Measurements from ENCODE around the gene HNMT. TPM values are rescaled to one million over a fixed set of nuclear protein-coding genes. Genes with fewer than 3 reads are reported as not detected.

HNMT gene
- total and polyA plus RNA-seq, 2 donors (not counting 1 experiment from before 2014, with no cell fraction given), result 0.24 TPM; not detected in 1

- Histone ChIP-seq H3K27ac (ENCODE audit: low read length in 2 of 2) (no peak overlapping the region), H3K36me3 (replicated peaks in 1 of 2; ENCODE audit: control extremely low read depth in 1 of 2, control insufficient read depth in 1 of 2, extremely low read depth in 1 of 2, insufficient read depth in 2 of 2, low read length in 1 of 2) (no peaks in the 10 kb centered on the region), H2AFZ (ENCODE audit: insufficient read depth, low read depth, low read length, poor library complexity, severe bottlenecking) (no peak overlapping the region), H3K79me2 (ENCODE audit: control insufficient read depth, insufficient read depth, low read length) (no peaks in the 10 kb centered on the region), H4K20me1 (ENCODE audit: control insufficient read depth, insufficient read depth, low read length, poor library complexity, severe bottlenecking) (no peaks in the 10 kb centered on the region), H3K27me3 (replicated peaks in 1 of 4; ENCODE audit: control extremely low read depth in 1 of 4, control insufficient read depth in 3 of 4, insufficient read depth in 4 of 4, low read length in 3 of 4) (no peaks in the 10 kb centered on the region), H3K4me2 (replicated peaks; ENCODE audit: low read depth, low read length, poor library complexity, severe bottlenecking) (no peak overlapping the region), H3K4me1 (ENCODE audit: control insufficient read depth in 2 of 2, insufficient read depth in 2 of 2, low read length in 2 of 2) (no peaks in the 10 kb centered on the region), H3K4me3 (ENCODE audit: control extremely low read depth in 1 of 5, extremely low read depth in 1 of 5, insufficient read depth in 1 of 5, low read depth in 2 of 5, low read length in 4 of 5) (no peak overlapping the region), H3K9me3 (ENCODE audit: control extremely low read depth in 1 of 3, control insufficient read depth in 2 of 3, insufficient read depth in 1 of 3, low read length in 2 of 3) (no peaks in the 10 kb centered on the region), H3K9ac (ENCODE audit: low read length) (no peak overlapping the region)
- CTCF ChIA-PET, result no interaction called here
- DNase-seq (no peak), ATAC-seq (ENCODE audit: low read depth) (no peak)
- H3K4me3 Mint-ChIP-seq, result no peak overlapping the region
- TF ChIP-seq EZH2 (IDR thresholded peaks at IDR 0.05; ENCODE audit: borderline replicate concordance, insufficient read depth, low read depth, low read length, poor library complexity, severe bottlenecking) (no peak), CTCF (IDR thresholded peaks at IDR 0.05) (no peak)
- POLR2A ChIA-PET, result no interaction called here
- no peaks in the 10 kb centered on the region for H3K4me1 Mint-ChIP-seq
- H3K27me3 Mint-ChIP-seq, result peaks cover 7% of the 10 kb centered on the region
- H3K27ac Mint-ChIP-seq, result no peak overlapping the region
- H3K9me3 Mint-ChIP-seq (ENCODE audit: insufficient read depth), result peaks cover 2% of the 10 kb centered on the region
- intact Hi-C loops (cut with micrococcal nuclease), result no loop called here
- 100% methylated on average over 1 of the region's 4 CpGs for WGBS (ENCODE audit: insufficient coverage)
These were observed 27.0 kb upstream of the HNMT start for GRCh38 chr2:137937246-137937645.

DNA sequence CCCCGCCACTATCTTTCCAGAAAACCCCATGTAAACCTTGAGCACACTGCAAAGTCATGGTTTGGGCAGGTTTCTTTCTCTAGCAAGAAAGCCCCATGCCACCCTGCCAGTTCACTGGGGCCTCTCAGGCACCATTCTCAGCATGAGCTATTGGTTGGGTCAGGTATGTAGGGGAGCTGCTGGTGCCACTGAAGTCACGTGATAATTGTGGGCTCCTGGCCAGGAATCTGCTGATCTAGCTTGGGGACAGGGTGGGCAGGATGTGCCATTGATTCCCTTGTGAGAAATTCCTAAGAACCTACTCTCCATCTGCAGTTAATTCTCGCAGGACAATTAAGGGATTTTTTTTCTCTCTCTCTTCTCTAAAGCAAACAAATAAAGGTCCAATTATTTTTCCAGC, 26.5 kb upstream of the HNMT start:
- Histone ChIP-seq H3K27me3 (replicated peaks in 1 of 4; ENCODE audit: control extremely low read depth in 1 of 4, control insufficient read depth in 3 of 4, insufficient read depth in 4 of 4, low read length in 3 of 4) (no peaks in the 10 kb centered on the region), H3K9ac (ENCODE audit: low read length) (no peak overlapping the region), H3K79me2 (ENCODE audit: control insufficient read depth, insufficient read depth, low read length) (no peaks in the 10 kb centered on the region), H3K9me3 (ENCODE audit: control extremely low read depth in 1 of 3, control insufficient read depth in 2 of 3, insufficient read depth in 1 of 3, low read length in 2 of 3) (no peaks in the 10 kb centered on the region), H2AFZ (ENCODE audit: insufficient read depth, low read depth, low read length, poor library complexity, severe bottlenecking) (no peak overlapping the region), H3K27ac (ENCODE audit: low read length in 2 of 2) (no peak overlapping the region), H3K4me3 (ENCODE audit: control extremely low read depth in 1 of 5, extremely low read depth in 1 of 5, insufficient read depth in 1 of 5, low read depth in 2 of 5, low read length in 4 of 5) (no peak overlapping the region), H3K4me1 (ENCODE audit: control insufficient read depth in 2 of 2, insufficient read depth in 2 of 2, low read length in 2 of 2) (no peaks in the 10 kb centered on the region), H3K36me3 (replicated peaks in 1 of 2; ENCODE audit: control extremely low read depth in 1 of 2, control insufficient read depth in 1 of 2, extremely low read depth in 1 of 2, insufficient read depth in 2 of 2, low read length in 1 of 2) (no peaks in the 10 kb centered on the region), H4K20me1 (ENCODE audit: control insufficient read depth, insufficient read depth, low read length, poor library complexity, severe bottlenecking) (no peaks in the 10 kb centered on the region), H3K4me2 (replicated peaks; ENCODE audit: low read depth, low read length, poor library complexity, severe bottlenecking) (no peak overlapping the region)
- ATAC-seq (ENCODE audit: low read depth) (no peak), DNase-seq (no peak)
- Mint-ChIP-seq H3K9me3 (ENCODE audit: insufficient read depth) (peaks cover 2% of the 10 kb centered on the region), H3K4me3 (no peak overlapping the region), H3K4me1 (no peaks in the 10 kb centered on the region), H3K27me3 (peaks cover 7% of the 10 kb centered on the region), H3K27ac (no peak overlapping the region)
- no CpG with 5 or more reads among the region's 3 CpGs for WGBS (ENCODE audit: insufficient coverage)
- intact Hi-C loops (cut with micrococcal nuclease), result no loop called here
- POLR2A ChIA-PET, result no interaction called here
- CTCF ChIA-PET, result no interaction called here
- TF ChIP-seq EZH2 (IDR thresholded peaks at IDR 0.05; ENCODE audit: borderline replicate concordance, insufficient read depth, low read depth, low read length, poor library complexity, severe bottlenecking) (no peak), CTCF (IDR thresholded peaks at IDR 0.05) (no peak)

Measured in B cell (primary cell).